GM21423 (cell line): ENCODE results near the gene CPA3.

Experiments used
- ATAC-seq: cut with Tn5 transposase; IDR thresholded peaks from one replicate; pipeline ENCODE4 v1.9.1; 2021; ENCODE audit warnings: mild to moderate bottlenecking, moderate library complexity; ENCODE audit not compliant: unreplicated experiment

The CPA3 gene

GRCh38 chr3:148856384-148856783 is 8.7 kb upstream of the CPA3 start:
- no peak for ATAC-seq

- ATAC-seq: no peak
Measured at GRCh38 chr3:148857316-148857715, 7.8 kb upstream of the CPA3 start.

GRCh38 chr3:148861277-148861869 is 3.7 kb upstream of the CPA3 start:
- ATAC-seq: peak; percentile 72

GRCh38 chr3:148863297-148863696 is 1.8 kb upstream of the CPA3 start:
- no peak for ATAC-seq

GRCh38 chr3:148863814-148864213 is 1.3 kb upstream of the CPA3 start:
- no peak for ATAC-seq

- no peak for ATAC-seq
Measured at GRCh38 chr3:148866261-148866660, 1.2 kb downstream of the CPA3 start.

GRCh38 chr3:148873270-148873927 is 8.3 kb downstream of the CPA3 start:
- no peak for ATAC-seq

GRCh38 chr3:148873977-148874376 is 8.9 kb downstream of the CPA3 start:
- ATAC-seq: no peak

GRCh38 chr3:148878095-148878494 is 13.0 kb downstream of the CPA3 start:
- ATAC-seq: no peak

GRCh38 chr3:148879256-148879655 is 14.2 kb downstream of the CPA3 start:
- no peak for ATAC-seq

GRCh38 chr3:148880681-148881080 is 15.6 kb downstream of the CPA3 start:
- no peak for ATAC-seq

GRCh38 chr3:148881286-148881685 is 16.2 kb downstream of the CPA3 start:
- ATAC-seq: no peak

- no peak for ATAC-seq
Measured at GRCh38 chr3:148882288-148882687, 17.2 kb downstream of the CPA3 start.

GRCh38 chr3:148883163-148883562 is 18.1 kb downstream of the CPA3 start:
- ATAC-seq: no peak

GRCh38 chr3:148884261-148884660 is 19.2 kb downstream of the CPA3 start:
- no peak for ATAC-seq

GRCh38 chr3:148889828-148890227 is 24.7 kb downstream of the CPA3 start:
- ATAC-seq: no peak

- no peak for ATAC-seq
Measured at GRCh38 chr3:148896062-148896461, 31.0 kb downstream of the CPA3 start.

- ATAC-seq: no peak
Measured at GRCh38 chr3:148901987-148902791, 37.1 kb downstream of the CPA3 start.

- ATAC-seq: no peak
Measured at GRCh38 chr3:148903022-148903442, 37.9 kb downstream of the CPA3 start.

GRCh38 chr3:148903941-148904340 is 38.8 kb downstream of the CPA3 start:
- no peak for ATAC-seq

- no peak for ATAC-seq
Measured at GRCh38 chr3:148906667-148907066, 41.6 kb downstream of the CPA3 start.

- ATAC-seq: no peak
Measured at GRCh38 chr3:148911173-148911572, 46.1 kb downstream of the CPA3 start.
